HFF-Myc (cell line): ENCODE results near the gene CIT.

Experiments used
- DNase-seq: peaks from one replicate; pipeline ENCODE4 v3.0.0-alpha.2; 2011; ENCODE audit warnings: low read depth; ENCODE audit errors: extremely low read depth
- H3K4me3 ChIP-seq: replicated peaks from 2 replicates; pipeline ENCODE4 v1.5.1; 2011; ENCODE audit warnings: low read depth, mild to moderate bottlenecking, control low read depth, low read length
- CTCF ChIP-seq: IDR thresholded peaks from 2 replicates; pipeline ENCODE4 v1.5.1; 2012; ENCODE audit warnings: mild to moderate bottlenecking, low read depth, low read length, control low read depth; ENCODE audit errors: missing control alignments

CIT gene

DNA sequence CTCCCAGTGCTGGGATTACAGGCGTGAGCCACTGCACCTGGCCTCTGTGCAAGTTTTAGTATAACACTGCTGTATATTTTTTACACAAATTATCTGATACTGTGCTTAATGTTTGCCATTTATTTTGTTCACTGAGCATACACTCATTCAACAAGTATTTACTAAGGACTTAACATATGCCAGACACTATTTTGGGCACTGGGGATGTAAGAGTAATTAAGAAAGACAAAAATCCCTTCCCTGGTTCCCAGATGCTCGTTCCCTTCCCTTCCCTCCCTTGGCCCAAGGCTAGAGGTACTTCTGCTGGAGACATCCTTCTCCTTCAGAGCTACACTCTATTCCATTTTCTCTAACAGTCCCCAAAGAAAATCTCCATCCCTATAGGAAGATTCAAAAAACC, 12.5 kb downstream of the CIT start:
- no peak overlapping the region for H3K4me3 ChIP-seq
- no peak for TF ChIP-seq CTCF
- DNase-seq, result no peak

GRCh38 chr12:119859241-119859640, 17.9 kb downstream of the CIT start:
- no peak overlapping the region for H3K4me3 ChIP-seq
- no peak for TF ChIP-seq CTCF
- no peak for DNase-seq

GRCh38 chr12:119857041-119857591, 20.0 kb downstream of the CIT start:
- TF ChIP-seq CTCF, result no peak
- H3K4me3 ChIP-seq, result no peak overlapping the region
- peak; percentile 54 for DNase-seq

DNA sequence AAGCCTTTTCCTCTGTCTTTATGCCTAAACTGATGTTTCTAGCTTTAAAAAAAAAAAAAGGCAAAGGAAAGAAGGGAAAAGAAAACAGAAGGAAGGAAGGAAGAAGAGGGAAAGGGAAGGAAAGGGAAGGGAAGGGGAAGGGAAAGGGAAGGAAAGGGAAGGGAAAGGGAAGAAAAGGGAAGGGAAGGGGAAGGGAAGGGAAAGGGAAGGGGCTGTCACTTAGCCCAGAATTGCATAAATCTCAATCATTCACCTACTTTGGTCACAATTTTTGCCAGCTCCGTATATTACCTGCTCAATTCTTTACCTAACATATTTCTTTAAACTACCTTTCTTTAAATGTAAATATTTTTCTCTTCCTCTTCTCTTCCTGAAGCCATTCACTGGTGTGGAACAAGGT, 26.8 kb downstream of the CIT start:
- TF ChIP-seq CTCF, result no peak
- no peak overlapping the region for H3K4me3 ChIP-seq
- DNase-seq, result no peak

GRCh38 chr12:119843100-119843499, 34.0 kb downstream of the CIT start:
- H3K4me3 ChIP-seq, result no peak overlapping the region
- TF ChIP-seq CTCF, result no peak
- no peak for DNase-seq

GRCh38 chr12:119842380-119842779, 34.7 kb downstream of the CIT start:
- DNase-seq, result no peak
- no peak for TF ChIP-seq CTCF

More at GRCh38 chr12:119842380-119842779, 34.7 kb downstream of the CIT start:
- no peak overlapping the region for H3K4me3 ChIP-seq
